HG03060 (cell line): ENCODE results near the gene TBL1XR1.

Experiments
- ATAC-seq: cut with Tn5 transposase; IDR thresholded peaks from one replicate; pipeline ENCODE4 v1.9.1; 2021; ENCODE audit warnings: low read depth, moderate number of reproducible peaks; ENCODE audit not compliant: unreplicated experiment

The TBL1XR1 gene

DNA sequence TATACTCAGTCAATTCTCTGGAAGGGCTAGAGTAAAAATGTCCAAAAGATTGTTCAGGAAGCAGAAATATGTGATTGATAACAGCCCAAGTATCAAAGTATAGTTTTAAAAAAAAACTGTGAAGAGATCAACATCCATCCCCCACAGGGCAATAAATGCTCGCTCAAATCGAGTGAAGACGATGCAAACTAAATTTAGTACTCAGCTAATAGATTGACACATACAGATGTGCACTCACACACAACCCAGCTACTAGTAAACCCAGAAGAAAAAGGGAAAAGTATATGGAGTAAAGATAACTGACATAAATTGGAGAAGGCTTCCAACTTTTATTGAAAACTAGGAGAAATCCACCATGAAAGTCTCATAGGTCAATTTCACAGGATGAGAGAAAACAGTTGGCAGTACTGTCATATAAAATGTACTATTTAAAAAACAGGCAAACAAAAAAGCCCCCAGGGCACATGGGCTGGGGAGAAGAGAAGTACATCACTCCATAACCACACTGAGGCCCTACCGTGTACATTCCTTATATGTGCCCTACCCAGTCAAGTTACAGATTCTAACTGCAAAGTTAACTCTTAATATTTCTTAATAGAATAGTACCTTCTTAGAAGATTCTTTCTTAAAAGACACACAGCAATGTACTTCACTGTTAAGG lies 125.7 kb downstream of the TBL1XR1 start:
- no peak for ATAC-seq

GRCh38 chr3:177069514-177070329 lies 127.6 kb downstream of the TBL1XR1 start:
- no peak for ATAC-seq

DNA sequence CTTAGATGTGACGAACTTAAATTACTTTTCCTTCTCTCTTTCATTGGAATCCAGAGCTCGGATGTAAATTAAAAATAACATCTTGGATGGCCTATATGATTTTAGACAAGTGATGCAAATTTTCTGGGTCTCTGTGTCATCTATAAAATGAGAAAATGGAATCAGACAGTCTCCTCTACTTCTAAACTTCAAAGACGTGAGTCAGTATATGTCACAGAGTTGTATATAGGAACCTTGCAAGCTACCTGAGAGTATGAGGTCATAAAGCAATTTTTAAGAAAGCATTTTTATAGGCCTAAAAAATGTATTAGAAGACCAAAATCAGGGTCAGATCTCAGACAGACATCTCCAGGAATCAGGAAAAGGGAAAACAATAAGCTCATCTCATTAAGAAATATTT lies 128.3 kb downstream of the TBL1XR1 start:
- ATAC-seq, result no peak

DNA sequence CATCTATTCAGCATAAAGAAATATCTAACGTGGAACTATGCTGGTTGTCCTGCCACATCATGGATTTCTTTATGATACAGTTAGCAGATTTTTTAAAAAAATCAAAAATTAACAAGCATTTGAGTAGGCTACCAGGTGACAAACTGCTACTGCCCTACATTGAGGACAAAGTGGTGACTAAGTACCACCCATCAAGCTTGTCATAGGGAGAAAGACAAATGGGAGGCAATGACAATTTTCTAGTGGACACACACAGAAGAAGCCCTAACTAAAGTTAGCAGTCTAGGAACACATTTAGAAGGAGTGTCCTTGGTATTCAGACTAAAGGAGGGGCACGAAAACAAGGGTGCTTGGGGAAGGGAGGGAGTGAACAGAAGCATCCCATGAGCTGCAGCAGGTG lies 131.2 kb downstream of the TBL1XR1 start:
- no peak for ATAC-seq

DNA sequence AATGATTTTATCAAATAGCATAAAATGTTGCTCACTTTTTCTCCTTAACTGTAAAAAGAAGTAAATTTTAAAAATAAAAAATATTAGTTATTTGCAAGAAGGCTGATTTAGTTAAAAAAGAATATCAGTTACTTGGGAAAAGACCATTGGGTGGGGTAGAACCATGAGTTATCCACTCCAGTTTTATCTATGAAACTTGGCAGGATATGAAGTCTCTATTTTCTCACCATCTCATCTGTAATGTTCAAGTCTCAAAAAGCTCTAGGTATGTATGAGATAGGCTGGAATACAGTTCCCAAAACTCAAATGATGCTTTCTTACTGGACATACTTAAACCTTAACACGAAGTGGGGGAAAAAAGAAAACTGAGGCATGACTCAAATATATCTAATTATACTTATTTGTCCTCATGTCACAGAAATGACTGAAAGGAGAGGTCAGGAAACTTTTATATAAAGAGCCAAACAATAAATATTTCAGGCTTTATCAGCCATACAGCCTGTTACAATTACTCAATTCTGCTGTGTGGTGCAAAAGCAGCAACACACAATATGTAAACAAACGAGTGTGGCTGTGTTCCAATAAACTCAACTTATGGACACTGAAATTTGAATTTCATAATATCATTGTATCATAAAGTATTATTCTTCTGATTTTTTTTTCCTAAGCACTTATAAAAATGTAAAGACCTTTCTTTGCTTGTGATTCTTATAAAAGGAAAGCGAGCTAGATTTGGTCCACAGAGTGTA lies 131.8 kb downstream of the TBL1XR1 start:
- no peak for ATAC-seq

- ATAC-seq, result no peak
Observed at GRCh38 chr3:177062052-177062732, 135.1 kb downstream of the TBL1XR1 start.

- ATAC-seq, result no peak
Observed at GRCh38 chr3:177061369-177061768, 135.9 kb downstream of the TBL1XR1 start.

- no peak for ATAC-seq
Observed at GRCh38 chr3:177060492-177060891, 136.8 kb downstream of the TBL1XR1 start.

DNA sequence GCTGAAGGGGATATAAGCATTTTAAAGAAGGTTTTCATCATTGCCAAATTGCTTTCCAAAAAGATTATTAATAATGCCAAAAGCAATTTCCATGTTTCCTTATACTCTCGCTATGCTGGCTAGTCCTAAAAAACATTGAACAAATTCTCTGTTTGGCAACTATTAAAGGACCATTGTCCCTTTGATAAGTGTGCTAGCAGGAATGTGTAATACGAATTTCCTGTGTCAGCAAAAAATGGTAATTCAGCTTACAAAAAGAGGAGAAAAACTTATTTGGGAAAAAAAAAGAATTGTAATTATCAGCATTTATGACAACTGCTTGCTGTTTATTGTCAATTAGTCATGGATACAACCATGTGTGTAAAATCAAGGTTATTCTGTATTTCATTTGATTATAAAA lies 138.6 kb downstream of the TBL1XR1 start:
- ATAC-seq, result no peak

GRCh38 chr3:177057768-177058167 lies 139.5 kb downstream of the TBL1XR1 start:
- peak; percentile 89 for ATAC-seq

DNA sequence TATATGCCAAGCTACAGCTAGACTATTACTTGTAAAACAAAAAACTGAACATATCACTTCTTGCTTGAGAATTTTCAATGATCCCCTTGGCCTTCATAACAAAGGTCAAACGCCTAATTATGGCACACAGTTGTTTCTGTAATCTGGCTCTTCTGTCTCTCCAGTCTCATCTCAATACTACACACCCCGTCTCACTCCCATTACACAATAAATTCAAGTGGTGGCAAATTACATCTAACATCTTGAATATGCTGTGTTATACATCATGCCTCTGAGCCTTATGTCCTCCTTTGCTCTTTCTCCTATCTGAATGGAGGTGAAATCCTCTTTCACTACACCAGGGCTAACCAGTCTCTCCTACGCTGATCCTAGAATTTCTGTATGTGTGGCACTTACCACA lies 140.4 kb downstream of the TBL1XR1 start:
- ATAC-seq, result no peak

DNA sequence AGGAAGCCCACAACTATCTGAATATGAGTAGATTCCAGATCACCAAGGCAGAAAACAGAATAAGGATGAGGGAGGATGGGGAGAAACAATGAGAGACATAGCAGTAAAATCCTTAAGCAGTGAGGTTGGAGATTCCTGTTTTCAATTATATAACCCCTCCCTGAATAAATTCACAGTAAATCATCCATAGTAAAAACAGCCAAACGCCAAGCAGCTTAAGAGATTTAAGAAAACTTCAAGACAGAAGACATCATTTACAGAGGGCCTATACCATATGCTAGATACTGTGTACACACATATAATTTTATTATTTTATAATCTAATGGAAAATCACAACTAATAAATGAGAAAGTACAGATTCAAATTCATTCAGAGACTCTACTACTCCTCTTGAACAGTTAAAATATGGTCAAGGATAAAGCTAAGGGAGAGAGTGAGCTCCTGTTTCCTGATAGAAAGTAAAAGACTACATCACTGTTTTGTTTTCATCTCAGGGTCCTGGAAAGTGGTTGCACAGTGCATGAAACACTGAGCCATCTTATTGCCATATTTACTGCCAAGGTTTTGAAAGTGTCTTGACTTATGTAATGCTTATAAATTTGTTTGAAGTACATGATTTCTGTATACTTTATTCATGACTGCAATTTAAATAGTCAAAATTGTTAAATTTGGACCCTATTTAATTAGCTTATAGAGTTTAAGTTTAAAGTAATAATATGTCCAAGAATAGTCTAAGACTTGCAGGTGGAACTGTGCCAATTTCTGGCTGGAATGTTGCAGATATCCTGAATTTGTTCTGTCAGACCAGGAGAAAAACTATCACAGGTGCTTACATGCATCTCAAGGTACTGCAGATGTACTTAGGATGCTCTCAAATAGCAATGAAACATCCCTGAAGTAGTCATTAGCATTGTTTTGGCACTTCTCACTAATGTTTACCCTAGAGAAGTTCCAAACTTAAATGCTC lies 141.4 kb downstream of the TBL1XR1 start:
- ATAC-seq, result no peak

GRCh38 chr3:177053107-177053506 lies 144.2 kb downstream of the TBL1XR1 start:
- ATAC-seq, result no peak

DNA sequence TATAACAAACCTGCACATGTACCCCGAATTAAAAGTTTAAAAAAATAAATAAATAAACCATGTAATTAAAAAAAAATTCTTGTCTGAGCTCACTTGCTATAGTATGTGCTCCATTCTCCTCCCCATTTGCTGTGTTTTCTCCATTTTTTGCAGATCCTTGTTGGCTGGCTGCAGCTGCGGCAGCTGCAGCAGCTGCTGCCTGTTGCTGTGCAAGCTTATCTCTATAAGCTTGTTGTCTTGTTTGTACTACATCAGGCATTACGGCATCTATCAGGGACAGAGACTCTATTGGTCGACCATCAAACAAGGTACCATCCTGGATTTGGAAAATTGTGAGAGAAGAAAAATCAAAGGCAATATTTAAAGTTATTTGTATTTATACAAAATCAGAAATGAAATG lies 145.9 kb downstream of the TBL1XR1 start:
- no peak for ATAC-seq

GRCh38 chr3:177050501-177051237 lies 146.6 kb downstream of the TBL1XR1 start:
- no peak for ATAC-seq

DNA sequence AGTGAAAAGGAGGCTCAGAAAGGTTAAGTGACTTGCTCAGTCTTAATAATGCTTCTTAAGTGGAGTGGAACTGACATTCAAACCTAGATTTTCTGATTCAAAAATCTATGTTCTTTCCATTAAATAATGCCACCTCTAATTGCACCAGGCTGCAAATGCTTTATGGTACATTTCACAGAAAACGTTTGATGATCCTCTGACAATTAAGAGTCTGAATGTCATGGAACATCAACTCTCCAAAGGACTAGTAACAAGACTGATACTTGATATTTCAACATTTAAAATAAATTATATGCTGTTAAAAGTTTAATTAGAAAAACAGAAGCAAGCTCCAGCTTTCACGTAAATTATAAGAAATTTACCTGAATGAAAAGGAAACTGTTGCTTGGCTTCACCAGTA lies 151.5 kb downstream of the TBL1XR1 start:
- no peak for ATAC-seq

DNA sequence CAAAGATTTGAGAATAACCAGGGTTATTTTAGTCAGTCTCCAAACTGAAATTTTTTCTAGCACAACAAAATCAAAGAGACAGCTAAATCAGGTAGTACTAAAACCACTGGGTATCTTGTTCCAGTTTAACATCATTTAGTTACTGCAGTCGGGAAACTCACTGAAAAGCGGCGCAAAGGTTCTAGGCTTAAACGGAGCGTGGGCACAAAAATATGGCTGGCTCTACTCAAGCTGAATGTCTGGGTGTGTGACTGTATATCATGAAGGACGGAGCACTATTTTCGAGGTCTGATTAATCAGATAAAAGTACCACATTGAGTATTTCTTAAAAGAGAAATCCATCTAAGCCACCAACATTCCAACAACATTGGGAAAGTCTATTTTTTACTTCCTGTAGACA lies 152.1 kb downstream of the TBL1XR1 start:
- no peak for ATAC-seq

DNA sequence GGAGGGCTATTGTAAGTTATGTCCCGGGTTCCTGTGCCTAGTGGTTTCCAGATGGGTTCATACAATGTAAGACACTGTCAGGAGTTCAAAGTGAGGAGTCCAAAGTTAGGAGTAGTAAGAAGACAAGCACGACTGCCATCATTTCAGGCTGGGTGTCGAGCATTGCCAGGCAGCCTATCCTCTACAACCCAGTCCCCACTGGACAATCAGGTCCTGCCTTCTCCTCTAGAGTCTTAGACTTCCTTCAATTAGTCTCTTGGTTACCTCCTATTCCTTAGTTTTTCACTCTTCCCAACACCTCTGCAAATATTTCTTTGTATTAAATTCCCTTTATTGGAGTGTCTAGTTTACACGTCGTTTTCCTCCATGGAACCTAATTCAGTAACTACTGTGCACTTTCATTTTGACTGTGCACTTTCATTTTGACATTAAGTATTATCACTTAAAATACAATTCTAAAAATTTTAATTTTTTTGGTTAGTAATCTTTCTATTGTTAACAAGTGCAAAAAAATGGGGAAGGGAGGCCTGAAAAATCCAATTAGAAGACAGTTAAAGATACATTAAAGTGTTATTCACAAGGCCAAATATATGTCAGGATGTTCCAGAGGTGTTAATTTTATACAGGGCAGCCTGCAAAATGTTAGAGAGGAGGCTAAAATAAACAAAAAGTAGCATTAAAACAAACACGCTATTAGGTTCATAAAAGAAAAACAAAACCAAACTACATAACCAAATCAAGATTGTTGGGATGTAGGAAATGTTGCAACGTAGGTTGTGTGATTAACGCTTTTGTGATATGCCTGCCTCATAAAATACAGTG lies 155.3 kb downstream of the TBL1XR1 start:
- ATAC-seq, result no peak
